GM21717 (cell line): ENCODE data around the gene DOCK1.

ENCODE experiments used
- ATAC-seq: cut with Tn5 transposase; IDR thresholded peaks from one replicate; pipeline ENCODE4 v1.9.1; 2021; ENCODE audit warnings: mild to moderate bottlenecking, moderate library complexity; ENCODE audit not compliant: unreplicated experiment

The DOCK1 gene

DNA sequence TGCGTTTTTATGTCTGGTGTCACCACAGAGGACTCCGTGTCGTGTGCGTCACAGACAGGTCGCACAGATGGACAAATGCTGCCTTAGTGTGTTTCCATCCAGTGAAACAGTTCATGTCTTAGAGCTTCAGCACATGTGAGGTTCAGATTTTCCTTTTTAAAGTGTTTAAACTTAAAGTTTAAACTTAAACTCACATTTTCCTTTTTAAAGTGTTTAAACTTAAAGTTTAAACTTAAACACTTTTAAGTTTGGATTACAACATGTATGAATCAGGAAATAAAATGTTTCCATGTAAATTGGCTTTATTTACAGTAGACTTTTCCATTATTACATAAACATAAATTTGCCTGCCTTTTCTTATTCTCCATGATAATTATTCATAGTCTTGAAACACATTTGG, 223.9 kb downstream of the DOCK1 start:
- no peak for ATAC-seq

GRCh38 chr10:127132451-127132850, 227.2 kb downstream of the DOCK1 start:
- no peak for ATAC-seq

- ATAC-seq: no peak
These were observed 228.0 kb downstream of the DOCK1 start for GRCh38 chr10:127133225-127133624.

DNA sequence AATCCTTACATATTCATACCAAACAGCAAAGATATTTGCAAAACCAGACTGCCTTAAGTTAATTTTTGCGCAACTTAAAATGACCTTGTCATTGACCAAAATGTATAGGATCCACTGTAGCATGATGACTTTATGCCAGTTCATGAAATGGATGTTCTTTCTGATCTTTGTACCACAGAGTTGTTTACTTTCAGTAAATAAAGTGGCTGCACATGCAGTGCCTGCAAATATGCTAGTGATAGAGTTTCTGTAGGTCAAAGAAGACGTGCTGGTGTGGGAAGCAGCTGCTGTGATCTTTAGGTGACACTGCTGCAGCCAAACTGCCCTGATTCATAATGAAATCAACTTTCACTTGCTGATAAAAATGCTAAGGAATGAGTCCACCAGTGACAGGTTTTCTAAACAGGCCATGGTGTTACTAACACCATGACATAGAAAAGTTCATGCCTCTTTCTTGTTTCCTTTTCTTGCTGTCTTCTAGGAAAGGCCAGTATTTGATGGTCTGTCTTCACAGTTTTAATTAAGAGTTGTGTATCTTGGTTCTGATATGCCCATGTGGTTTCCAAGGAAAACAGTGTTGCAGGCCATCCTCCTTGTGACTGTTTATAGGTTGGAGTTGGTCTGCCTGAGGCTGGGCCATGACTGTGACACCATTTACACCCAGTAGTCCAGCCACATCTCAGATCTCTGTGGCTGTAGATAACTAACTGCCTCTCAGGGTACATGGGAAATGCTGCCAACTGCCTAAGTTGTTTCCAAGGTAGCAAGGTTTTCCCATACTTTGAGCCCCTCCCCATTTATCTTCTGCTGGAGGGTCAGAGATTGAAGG, 228.7 kb downstream of the DOCK1 start:
- ATAC-seq: no peak

- no peak for ATAC-seq
These were observed 230.8 kb downstream of the DOCK1 start for GRCh38 chr10:127135844-127136577.

DNA sequence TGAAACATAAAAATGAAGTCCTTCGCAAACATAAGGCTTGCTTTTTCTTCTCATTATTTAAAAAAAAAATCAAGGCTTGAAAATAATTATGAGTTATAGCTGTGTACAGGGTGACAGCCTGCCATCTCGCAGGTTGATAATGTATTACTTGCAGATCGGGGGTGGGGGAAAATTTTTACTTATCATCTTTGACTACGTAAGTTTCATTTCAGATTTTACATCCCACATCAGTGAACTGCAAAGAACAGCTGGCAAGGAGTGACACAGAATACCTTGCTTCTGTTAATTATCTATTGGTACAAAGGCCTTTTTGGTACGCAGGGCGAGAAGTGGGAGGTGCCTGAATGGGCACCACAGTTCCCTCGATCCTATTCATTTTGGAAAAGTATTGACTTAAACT, 232.2 kb downstream of the DOCK1 start:
- no peak for ATAC-seq

DNA sequence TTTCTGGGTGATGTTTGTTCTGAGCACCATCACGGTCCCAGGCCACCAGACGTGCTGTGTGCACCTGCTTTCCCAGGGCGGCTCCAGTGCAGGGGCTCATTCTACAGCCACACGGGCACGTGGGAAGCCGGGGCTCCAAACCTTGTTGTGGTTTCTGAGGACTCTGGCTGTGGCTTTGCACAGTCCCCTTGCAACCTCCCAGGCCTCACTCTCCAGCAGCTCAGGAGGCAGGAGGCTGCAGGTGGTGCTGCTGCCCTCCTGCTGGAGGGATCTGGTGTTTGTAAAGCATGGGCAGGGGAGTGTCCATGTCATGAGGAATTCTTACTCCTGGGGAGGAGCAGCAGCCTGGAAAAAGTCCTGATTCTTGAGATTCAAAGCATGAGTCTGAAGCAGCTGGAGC, 236.9 kb downstream of the DOCK1 start:
- ATAC-seq: no peak

- no peak for ATAC-seq
These were observed 237.6 kb downstream of the DOCK1 start for GRCh38 chr10:127142856-127143255.

DNA sequence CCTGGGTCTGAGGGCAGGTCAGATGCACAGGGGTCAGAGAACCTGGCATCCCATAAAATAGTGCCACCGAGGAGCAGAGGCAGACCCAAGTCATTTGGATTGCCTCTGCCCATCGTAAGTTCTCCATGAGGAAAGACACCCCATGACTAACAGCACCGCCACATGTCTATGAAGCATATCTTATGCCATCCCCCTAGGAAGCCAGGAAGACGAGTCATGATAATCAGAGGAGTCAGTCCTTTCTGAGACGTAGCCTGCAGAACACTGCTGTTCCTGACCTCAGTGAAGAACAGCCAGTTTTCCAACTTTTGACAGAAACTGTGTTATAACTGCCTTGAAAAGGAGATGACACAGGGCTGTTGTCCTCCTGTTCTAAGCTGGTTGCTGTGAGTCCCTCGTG, 239.9 kb downstream of the DOCK1 start:
- ATAC-seq: no peak

- ATAC-seq: no peak
These were observed 241.4 kb downstream of the DOCK1 start for GRCh38 chr10:127146661-127147060.

DNA sequence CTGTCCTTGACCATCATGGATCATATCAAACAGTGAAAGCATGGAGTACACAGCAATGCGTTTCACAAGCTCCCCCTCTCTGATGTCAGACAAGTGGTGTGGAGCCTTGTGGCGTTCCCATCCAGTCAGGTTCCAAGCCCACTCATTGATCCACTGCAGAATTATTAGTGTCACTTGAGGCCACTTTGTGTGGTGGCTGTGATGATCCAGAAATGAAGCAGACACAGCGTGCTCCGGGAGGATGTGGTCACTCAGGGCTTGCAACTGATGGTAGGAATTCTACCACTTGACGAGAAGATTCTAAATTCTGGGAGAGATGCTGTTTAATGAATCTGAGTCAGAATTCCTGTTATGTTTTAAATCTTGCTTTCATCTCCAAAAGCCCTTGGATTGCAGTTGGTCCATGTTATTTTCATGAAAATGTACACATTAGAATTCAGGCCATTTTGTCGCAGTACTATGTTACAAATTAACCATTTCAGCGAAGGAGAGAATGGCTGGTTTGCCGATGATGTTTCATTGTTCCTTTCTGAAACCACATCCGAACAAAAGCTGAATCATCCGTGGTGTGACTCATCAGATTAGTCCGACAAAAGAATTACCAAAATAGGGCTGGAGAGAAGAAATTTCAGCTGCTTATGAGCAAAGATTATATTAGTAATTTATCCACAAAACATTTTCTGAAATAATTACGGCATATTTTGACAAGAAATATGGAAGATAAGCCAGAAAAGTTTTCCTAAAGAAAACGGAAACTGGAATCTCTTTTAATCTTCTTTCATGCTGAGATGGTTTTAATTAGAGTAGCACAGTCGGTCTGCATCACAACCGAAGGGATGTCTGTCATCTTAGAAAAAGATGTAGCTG, 243.1 kb downstream of the DOCK1 start:
- ATAC-seq: no peak

DNA sequence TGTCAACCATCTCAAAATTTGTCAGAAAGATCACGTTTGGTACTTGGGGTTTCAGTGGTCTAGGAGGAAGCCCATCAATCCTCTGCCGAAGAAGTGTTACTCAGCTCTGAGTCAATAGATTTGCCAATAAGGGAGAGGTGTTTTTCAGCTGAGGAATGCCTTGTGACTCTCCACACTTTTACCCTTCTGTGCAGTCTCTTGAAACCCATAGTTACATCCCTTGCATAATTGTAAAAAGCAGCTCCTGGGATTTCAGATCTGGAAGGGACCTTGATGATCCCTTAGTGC, 243.6 kb downstream of the DOCK1 start:
- no peak for ATAC-seq

DNA sequence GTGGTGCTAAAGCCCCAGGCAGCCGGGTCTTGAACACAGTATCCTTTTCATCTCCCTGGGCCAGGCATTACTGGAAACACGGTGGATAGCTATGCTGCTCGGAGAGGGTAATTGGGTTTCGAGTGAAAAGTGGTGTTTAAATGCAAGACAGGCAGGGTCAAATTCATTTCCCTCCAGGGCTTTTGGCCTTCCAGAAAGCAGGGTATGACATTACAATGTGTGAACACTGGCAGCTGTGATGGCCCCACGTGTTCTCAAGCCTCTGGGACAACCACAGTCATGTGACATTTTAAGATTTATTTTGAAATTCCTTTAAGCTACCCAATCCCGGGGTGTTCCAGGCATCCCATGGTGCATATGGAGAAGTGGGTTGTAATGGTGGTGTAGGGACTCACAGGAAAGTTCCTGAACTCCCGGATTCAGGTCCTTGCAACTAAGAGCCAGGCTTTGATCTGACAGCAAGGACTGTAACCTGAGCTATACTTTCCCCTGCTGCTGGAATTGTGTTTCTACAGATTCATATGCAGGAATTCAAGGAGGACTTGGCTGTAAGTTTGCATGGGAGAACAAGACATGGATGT, 244.4 kb downstream of the DOCK1 start:
- no peak for ATAC-seq

DNA sequence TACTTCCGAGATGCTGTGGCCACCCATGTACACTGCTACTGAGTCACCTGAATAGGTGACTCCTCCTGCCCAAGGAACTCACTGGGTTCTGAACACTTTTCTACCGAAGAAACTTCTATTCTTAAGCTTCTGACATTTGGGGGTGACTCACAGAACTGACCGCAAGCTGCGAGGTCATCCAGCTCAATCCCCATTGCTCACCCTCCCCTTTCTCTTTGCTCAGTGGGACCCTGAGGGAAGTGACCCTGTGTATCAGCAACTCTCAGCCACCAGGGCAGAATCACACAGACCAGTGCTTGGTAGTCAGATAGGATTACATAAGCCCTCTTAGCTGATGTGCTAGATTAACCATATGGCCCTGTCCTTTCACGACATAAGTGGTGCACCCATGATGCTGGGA, 244.9 kb downstream of the DOCK1 start:
- no peak for ATAC-seq

DNA sequence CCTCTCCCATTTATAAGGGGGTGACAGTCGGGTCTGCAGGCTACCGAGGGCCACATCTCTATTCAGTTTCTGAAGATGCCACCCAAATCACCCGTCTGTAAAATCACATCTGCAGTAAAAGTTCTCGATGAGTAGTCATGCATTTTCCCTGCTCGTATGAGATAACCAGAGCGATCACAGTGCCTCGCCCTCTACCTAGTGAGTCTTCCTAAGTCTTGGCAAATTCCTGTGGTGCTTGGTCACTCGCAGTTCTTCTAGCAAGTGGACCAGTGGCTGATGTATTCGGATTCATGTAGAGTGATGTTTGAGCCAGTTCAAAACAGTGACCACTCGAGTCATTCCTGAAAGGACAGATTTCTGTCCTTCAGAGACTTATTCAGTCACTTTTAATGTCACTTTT, 246.3 kb downstream of the DOCK1 start:
- no peak for ATAC-seq

- ATAC-seq: no peak
These were observed 246.9 kb downstream of the DOCK1 start for GRCh38 chr10:127151981-127152699.

DNA sequence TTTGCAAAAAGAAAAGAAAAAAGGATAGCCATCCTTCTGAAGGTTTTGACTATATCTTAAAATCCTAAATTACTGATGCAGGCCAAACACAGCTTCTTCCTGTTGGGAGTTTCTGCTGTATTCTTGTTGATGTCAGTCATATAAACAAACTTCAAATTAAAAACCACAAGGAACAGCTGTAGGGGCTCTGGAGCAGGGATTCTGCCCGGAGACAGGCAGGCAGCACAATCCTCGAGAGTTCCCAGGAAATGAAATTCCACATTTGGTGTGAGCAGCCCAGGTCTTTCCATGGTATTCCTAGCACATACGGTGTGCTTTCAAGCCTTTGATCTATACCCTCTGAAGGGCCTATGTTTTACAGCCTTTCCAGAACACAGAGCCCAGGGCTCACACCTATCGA, 248.0 kb downstream of the DOCK1 start:
- ATAC-seq: no peak

DNA sequence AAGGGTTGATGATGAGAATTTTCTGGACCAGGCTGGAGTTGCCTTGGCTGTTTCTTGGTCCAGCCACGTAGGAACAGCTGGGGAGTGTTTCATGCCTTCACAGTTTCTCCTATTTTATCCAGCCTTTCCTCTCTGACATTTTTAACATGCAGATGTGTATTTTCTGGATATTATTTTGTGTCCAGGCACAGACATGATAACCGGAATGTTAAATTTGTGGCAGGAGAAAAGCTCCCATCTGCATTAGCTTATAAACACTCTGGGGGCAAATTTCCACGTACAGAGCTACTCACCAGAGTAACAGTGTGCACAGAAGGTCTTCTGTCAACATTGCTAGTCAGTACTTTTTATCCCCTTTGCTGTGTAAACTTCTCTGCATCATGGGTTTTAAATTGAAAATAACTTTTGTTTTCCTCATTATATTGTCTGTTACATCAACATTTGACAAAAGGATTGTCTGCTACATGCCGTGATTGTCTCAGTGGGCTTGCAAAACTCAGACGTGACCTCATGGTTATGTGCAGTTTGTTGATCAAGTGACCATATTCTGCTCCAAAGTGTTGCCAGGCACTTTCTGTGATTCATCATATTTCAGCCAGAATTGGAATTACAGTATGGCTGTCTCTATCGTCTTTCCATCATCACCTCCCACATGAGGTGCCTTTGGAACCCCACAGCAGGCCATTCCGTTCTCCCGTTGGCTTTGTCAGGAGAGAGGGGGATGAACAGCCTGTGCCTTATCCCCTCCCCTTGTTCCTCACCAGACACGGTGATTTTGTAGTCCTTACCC, 249.8 kb downstream of the DOCK1 start:
- ATAC-seq: no peak

GRCh38 chr10:127157089-127157488, 251.9 kb downstream of the DOCK1 start:
- no peak for ATAC-seq
